ENCODE measurements around the gene ATXN3.

ATXN3 gene

DNA sequence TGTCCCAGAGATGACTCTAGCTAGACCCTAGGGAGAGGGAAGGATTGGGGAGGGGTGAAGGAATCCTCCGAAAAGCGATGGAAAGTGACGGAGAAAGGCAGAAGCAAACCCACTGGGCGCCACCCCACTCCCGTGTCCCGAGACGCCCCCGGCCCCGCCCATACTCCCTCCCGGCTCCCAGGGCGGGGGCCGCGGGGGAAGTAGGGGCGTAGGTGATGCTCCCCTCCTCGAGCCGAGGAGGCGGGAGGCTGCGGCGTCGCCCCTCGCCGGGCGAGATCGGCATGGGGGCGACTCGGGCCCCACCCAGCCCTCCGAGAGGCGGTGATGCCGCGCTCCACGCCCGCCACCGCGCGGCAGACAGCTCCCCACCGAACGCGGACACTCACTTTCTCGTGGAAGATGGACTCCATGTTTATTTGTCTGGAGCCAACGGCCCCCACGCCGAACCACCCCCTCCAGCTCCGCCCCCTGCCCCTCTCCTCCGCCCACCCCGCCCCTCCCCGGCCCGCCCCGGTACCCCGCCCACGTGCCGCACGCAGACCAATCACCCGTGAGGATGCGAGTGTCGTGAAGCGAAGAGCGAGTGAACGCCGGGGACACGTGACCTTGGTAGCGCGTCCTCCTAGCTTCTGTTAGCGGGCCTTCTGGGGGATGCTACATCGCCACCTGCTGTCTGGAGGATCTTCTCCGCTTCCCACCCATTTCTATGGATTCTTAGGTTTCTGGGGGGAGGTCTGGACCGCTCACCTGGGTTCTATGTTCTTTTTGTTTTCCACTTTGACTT, at the start of gene ATXN3:
ATXN3 (minus strand) TSS at position 440 of the 784 bp plus-strand sequence; CDS start at position 410, 30 bp downstream.
- DNase-seq = peak; percentile 95

DNA sequence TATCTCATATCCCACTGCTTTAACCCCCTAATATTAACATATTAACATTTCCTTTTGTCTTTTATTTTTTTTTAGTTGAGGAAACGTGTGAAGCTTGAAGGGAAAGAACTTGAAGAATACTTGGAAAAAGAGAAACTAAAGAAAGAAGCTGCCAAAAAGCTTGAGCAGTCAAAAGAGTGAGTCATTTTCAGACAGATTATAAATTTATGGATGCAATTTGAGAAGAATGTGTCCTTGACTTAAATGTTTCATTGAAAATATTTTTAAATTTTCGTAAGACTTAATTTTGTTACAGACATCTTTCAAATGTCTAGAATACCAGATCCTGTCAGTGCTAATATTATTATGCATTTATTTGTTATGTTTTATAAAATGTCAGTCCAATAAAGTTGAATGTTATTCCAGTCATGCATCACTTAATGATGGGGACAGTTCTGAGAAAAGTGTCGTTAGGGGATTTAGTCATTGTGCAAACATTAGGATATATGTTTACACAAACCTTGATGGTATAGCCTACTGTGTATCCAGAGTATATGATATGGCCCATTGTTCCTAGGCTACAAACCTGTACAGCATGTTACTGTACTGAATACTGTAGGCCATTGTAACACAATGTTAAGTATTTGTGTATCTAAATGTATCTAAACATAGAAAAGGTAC, 48.0 kb upstream of the ATXN3 start:
- DNase-seq = no peak

DNA sequence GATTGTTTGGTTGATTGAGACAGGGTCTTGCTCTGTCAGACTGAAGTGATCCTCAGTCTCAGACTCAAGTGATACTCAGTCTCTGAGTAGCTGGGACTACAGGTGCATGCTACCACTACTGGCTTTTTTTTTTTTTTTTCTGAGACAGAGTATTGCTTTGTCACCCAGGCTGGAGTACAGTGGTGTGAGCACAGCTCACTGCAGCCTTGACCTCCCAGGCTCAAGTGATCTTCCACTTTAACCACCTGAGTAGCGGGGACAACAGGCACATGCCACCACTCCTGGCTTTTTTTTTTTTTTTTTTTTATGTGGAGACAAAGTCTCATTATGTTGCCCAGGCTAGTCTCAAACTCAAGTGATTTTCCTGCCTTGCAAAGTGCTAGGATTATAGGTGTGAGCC, 47.2 kb upstream of the ATXN3 start:
- DNase-seq = no peak

DNA sequence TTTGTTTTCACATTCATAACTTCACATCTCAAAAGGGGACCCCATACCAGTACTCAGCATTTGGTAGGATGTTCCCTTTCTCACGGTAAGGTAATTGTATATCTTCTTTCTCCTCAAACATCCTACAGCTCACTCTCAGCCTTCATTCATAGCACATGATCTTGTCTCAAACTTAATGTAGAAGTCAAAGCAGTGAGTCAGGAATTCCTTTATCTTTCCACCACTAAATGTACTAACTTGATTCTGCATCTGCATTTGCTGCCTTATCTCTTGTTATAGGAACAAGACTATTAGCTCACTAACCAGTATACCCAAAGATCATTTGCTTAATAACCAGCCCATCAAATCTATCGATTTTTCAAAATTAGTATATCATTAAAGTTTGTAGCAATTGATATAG, 38.3 kb upstream of the ATXN3 start:
- no peak for DNase-seq

DNA sequence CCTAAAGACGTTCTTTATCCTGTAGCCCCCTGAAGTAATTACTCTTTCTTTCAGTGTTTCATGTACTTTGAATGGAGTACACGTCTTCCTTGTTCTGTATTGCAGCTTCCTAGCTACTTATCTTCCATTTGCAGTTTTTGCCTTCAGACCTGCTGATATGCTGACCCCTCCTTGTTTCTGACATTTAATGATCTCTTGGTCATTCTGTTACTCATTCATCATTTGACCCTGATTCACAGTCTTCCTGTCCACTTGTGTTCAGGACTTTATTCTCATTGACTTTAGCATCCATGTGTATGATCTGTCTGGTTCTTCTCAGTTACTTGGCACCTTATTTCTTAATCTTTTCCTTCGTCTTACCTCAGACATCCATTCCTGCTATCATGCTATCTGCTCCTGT, 37.6 kb upstream of the ATXN3 start:
- DNase-seq = no peak

DNA sequence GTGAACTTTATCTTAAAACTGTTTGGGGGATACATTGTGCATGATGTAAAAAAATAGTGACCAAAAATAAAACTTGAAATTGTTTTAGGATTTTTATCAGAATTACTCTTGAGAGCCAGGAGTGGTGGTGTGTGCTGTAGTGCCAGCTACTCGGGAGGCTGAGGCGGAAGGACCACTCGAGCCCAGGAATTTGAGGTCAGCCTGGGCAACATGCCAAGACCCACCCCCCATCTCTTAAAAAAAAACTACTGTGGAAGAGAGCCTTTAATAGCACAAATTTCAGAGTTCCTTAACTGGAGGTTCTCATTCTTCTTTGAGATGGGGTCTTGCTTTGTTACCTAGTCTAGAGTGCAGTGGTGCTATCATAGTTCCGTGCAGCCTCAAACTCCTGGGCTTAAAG, 36.9 kb upstream of the ATXN3 start:
- DNase-seq = no peak

DNA sequence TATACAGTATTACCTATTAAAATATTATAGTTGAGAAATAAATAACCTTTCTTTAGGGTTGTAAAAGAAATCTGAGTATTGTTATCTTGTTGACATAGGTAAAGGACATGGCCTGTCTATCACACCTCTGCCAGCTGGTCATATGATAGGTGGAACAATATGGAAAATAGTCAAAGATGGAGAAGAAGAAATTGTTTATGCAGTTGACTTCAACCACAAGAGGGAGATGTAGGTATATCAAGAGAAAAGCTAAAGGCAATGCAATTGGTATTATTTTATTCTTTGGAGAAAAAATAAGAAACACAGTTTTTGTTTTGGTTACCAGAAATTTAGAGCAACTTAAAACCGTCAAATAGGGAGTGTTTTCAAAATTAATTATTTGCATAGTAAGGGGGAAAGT, 28.9 kb upstream of the ATXN3 start:
- DNase-seq = no peak

DNA sequence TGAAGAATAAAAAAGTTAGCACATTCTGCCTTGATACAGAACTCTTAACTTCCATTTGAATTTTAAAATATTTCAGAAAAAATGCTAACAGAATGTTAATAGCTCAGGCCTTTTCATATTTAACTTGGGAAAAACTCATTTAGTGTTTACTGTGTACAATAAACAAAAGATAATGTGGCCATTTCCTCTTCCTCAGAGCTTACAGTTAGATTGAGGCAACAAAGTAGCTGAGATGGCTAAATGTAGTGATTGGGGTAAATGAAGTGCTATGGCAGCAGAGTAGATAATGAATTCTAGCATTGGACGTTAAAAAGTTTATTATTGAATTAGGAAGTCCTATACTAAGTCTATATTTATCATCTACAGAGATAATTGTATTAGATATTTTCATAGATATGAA, 28.1 kb upstream of the ATXN3 start:
- DNase-seq = no peak

DNA sequence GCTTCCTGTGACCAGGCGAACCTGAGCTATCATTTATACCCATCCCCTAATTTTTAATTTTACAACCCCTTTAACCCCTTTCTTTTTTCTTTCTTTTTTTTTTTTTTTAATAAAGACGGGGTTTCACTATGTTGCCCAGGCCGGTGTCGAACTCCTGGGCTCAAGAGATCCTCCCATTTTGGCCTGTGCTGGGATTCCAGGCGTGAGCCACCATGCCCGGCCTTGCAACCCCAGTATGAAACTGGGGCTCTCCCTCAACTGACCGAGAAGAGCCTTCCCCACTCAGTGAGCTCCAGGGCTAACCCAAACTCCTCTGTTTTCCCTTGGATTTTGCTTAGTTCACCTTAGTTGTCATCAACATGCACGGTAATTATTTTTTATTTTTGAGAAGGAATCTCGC, 16.4 kb upstream of the ATXN3 start:
- no peak for DNase-seq

DNA sequence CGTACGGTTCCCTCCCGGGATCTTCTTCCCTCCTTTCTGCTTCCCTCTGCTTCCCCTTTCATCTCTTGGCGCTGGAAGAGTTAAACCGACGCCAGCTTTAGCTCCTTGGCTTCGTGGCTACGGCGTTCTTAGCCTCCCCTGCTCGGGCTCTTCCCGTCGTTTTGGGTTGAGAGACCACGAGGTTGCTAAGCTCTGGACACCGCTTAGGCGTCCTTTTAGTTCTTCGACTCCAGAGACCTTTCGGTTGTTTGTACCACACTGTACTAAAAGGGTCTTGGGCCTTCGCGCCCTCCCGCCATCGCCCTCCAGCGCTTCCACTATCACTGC, 15.9 kb upstream of the ATXN3 start:
- no peak for DNase-seq

DNA sequence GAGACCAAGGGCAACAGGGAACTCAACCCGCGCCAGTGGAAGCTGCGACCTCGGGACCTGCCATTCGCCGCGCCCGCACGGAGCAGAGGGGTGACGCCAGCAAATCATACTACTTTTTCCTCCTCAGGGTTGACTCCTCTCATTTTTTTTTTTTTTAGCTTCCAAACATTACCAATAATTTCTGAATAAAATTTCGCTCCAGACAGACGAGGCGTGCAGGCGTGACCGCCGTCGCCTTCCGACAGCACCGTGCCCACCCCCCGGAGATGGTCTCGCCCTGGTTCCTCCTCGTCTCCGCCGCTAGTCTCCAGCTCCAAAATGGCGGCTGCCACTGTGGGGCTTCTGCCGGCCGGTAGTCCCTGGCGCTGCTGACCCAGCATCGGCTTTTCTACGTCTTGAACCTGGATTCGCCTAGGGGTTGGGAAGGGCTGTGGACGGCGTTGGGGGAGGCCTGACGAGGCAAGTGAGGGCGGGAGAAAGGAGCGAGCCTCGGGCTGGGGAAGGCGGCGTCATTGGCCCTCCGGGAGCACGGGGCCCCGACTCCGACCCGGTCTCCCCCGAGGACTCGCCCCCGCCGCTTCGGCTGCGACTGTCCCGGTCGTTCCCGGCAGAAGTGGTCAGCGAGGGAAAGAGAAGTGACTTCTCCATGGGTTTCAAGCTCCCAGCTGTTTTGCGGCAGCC, 15.4 kb upstream of the ATXN3 start, which contains the start of the genes CPSF2 and NDUFB1:
CPSF2 (plus strand) TSS at position 300 of the 681 bp plus-strand sequence. CDS start 9,016 bp downstream, outside the sequence.
NDUFB1 (minus strand) TSS at position 37 of the 681 bp plus-strand sequence. CDS start 4,069 bp downstream, outside the sequence.
- DNase-seq = peak; percentile 90

DNA sequence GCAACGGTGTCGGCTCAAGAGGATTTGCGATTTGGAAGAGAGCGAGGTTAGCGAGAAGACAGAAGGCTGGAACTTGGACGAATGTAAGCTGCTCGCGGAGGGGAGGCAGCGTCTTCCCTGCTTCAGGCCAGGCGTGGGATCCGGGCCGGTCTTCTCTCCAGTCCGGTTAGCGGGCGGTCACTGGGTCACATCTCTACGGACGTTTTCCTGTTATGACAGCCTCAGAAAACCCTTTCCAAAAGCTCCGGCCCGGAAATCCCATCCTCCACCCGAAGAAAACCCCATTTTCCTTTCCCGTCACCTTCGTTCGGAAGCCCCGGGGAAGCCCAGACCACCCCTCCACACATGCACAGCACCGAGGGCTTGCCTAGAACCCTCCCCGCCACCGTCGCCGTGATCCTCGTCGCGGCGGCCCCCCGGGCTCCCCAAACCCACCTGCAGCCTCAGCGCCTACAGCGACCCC, 14.9 kb upstream of the ATXN3 start:
- DNase-seq = no peak

DNA sequence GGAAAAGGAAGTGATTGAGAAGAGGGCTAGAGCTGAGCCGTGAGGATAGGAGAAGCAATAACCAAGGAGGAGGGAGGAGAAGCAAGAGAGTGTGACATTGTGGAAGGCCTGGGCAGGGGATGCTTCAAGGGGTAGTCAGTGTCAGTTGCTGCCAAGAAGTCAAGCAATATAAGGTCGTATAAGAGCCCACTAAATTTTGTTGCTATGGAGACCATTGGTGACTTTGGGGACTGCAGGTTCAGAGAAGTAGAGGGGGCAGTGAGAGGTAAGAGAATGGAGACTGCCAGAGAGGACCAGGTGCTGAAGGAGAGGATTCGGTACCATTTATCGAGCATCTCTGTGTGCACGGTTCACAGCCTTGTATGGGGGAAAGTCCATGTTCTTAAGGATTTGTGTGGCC, 3.1 kb upstream of the ATXN3 start:
- DNase-seq = no peak

DNA sequence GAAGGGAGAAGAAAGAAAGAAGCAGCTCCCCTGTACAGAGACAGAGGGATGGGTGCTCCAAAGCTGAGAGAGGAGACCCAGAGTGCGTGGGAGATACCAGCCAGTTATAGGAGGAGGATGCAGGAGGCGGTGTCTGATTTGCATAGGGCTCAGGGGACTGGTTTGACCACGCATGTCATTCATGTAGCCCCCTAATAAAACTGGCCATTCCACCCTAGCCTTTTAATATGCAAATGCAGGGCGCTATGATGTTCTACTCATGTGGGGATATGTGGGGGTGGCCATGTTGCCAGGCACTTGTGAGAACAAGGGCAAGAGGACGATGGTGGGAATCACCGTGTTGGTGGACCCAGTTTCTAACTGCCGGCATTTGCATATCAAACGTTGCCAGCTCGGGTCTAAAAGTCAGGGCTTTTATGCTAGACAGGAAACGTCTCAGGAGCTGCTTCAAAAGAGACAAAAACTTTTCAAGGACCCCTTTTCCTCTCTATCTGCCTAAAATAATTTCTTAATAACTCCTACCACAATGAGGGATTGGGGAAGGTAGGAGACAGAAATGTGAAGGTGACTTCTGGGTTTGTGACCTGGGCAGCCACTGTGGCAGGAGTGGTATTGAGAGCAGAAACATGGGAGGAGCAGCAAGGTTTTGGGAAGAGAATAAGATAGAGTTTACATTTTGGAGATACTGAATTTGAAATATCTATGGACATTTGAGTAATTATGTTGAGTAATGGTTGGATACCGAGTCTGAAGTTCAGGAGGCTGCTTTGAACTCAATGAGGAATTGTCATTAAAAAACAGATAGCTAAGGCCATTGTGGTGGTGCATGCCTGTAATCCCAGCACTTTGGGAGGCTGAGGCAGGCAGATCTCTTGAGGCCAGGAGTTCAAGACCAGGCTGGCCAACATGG, 2.2 kb upstream of the ATXN3 start:
- DNase-seq = no peak

DNA sequence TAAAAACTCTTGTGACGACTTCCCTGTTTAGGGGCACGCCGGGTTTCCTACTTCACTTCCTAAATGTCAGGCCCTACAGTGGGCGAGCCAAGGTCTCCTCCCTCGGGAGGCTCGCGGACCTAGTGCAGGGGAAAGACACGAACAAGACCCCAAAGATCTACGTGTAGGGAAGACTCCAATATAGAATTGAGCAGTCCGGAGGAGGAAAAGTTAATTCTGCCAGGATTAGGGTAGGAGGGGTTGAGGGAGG, 564 bp downstream of the ATXN3 start:
- DNase-seq = no peak

DNA sequence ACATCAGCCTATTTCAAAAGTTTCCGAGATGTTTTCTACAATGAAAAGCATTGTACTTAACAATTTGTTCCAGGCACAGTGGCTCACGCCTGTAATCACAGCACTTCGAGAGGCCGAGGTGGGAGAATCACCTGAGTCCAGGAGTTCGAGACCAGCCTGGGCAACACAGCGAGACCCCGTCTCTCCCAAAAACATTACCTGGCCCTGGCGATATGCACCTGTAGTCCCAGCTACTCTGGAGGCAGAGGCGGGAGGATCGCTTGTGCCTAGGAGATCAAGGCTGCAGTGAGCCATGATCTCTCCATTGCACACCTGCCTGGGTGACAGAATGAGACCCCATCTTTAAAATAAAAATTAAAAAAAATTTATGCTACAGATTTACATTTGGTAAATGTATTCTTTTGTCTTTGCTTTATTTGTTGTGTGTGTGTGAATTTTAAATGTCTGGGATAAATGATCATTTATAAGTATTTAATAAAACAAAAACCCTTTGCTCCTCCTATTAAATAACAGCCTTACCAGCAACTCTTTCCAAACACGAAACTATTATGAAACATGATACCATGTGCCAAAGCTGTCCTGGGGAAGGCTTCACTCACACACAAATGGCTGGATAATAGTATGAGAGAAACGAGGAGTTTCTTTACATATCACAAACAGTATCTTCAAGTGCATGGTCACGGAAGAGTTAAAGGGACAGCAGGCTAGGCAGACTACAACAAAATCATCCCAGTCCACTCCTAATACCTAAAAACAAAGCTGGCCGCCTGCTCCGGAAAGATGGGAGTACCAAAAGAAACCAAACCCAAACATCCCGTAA, 1.1 kb downstream of the ATXN3 start:
- DNase-seq = no peak

DNA sequence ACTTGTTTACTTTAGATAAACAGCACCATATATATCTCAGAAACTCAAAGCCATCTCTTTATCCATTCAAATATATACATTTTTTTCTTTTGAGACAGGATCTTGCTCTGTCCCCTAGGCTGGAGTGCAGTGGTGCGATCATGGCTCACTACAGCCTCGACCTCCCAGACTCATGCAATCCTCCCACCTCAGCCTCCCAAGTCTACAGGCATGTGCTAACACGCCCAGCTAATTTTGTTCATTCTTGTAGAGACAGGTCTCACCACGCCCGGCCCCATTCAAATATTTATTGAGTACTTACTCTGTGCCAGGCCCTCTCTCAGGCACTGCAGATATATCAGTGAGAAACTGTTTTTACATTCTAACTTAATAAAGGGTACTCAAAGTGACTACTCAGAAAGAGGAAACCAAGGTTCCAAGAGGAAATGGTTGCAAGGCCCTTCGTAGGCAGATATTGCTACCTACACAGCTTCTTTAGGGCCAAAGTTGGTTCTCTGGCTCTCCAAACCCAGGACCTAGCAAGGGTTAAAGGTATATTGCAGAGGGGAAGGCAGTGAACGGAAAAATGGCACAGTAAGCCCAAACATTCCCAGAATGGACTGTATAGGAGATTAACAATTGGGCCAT, 2.9 kb downstream of the ATXN3 start:
- DNase-seq = no peak

DNA sequence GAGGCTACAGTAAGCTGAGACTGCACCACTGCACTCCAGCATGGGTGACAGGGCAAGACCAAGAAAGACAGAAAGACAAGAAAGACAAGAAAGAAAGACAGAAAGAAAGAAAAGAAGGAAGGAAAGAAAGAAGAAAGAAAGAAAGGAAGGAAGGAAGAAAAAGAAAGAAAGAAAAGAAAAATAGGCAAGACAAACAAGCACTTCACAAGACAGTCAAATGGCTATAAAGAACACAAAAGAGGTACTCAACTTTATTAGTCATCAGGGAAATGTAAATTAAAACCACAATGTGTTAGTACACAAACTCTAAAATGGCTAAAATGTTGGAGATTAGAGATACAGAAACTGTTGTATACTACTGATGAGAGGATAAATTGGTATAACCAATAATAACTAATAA, 6.6 kb downstream of the ATXN3 start:
- DNase-seq = no peak

DNA sequence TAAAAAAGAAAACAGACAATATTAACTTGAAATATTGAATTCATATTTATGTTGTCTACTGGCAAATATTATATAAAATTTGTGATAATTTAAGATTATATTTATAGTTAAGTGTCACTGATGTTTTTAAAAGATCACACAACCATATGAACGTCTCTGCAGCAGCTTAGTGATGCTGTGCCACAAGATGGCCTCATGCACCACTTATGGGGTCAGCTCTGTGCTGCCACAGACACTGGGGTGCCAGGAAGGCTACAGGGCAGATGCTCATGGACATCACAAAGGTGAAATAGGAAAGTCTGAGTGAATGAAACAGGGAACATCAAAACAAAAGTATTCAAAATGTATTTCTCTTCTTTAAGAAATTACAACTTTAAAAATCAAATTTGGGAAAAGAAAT, 13.1 kb downstream of the ATXN3 start:
- no peak for DNase-seq

DNA sequence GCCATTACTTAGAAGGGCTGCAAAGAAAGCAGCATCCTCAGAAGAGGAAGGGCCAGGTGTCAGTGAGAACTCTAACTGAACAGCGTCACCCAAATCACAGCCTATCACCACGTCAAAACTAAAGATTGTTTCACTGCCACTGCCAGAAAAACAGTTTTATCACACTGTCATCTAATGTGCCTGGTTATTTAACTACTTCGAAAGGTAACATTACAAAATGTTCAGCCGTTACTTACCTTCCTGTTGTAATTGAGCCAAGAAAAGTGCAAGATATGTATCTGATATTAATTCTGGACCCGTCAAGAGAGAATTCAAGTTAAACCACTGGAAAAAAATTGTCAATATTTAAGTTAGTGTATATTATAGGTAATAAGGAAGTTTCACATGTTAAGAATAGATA, 17.9 kb downstream of the ATXN3 start:
- DNase-seq = no peak

DNA sequence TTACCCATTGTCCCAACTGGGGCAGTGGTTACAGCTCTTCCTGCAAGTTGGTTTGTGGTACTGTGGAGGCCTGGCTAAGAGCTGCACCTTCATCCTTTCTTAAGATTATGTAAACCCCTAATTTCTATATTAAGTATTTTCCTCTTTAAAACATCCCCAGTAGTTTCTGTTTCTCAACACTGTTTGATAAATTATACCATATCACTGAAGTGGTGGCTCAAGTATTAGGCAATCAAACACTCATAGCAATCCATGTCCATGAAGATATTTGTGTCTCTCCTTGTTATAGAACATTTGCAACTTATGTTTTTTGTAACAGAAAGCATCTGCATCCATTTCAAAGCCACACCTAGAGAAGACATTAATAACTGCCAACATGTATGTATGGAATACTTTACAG, 31.8 kb downstream of the ATXN3 start:
- DNase-seq = no peak
